Astrocyte of the cerebellum (primary cell): ENCODE results near the gene ARHGAP22.
"Not testable (repeated sequence)": the region's sequence is repeated elsewhere in the genome, so short reads cannot be mapped to it uniquely, and the experiment has no call there.

Source experiments
- DNase-seq: peaks from one replicate; pipeline ENCODE4 v3.0.0-alpha.2; 2011; ENCODE audit warnings: low read depth
- H3K4me3 ChIP-seq: 2 replicates; pipeline ENCODE4 v1.5.1; 2011; ENCODE audit warnings: mild to moderate bottlenecking, low read depth, low read length, moderate library complexity
- CTCF ChIP-seq: IDR thresholded peaks from 2 replicates; pipeline ENCODE4 v1.5.1; 2012; ENCODE audit warnings: low read length, low read depth, moderate library complexity, mild to moderate bottlenecking; ENCODE audit errors: missing control alignments
- in situ Hi-C: cut with HindIII; loops from 2 replicates; pipeline ENCODE4 v1.10.0; 2017; ENCODE audit warnings: low sequenced_read_pairs

ARHGAP22 gene

DNA sequence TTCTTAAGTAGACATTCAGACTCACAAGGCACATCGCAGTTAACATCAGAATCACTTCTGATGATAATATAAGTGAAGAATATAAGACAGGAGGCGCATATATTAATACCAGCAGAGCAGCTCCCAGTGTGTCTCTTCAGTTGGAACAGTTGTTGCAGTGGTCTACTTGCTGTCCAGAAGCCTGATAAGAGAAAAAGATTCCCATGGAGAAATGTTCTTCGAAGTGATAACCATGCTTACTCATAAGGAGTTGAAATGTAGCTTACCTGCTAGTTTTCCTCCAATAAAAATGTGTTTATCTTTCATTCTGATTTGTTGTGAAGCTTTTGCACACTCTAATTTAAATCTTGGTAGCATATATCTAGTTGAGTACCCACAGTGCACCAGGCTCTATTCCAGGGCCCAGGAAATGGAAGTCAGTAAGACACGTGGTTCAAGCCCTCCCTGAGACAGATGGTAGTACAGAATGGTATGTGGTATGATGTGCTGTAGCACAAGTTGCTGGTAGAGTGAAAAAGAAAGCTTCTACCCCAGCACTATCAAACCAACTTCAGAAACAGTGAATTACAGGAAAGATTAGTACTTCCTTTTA, 174.4 kb downstream of the ARHGAP22 start:
- no peak for TF ChIP-seq CTCF
- DNase-seq, result no peak
- in situ Hi-C loops, result no loop called here
- no peak overlapping the region for H3K4me3 ChIP-seq

GRCh38 chr10:48429309-48429708, 175.6 kb downstream of the ARHGAP22 start:
- no peak overlapping the region for H3K4me3 ChIP-seq
- no peak for TF ChIP-seq CTCF
- no peak for DNase-seq
- in situ Hi-C loops, result no loop called here

- no peak for TF ChIP-seq CTCF
- DNase-seq, result no peak
- in situ Hi-C loops, result no loop called here
- no peak overlapping the region for H3K4me3 ChIP-seq
These were observed 176.0 kb downstream of the ARHGAP22 start for GRCh38 chr10:48428896-48429295.

DNA sequence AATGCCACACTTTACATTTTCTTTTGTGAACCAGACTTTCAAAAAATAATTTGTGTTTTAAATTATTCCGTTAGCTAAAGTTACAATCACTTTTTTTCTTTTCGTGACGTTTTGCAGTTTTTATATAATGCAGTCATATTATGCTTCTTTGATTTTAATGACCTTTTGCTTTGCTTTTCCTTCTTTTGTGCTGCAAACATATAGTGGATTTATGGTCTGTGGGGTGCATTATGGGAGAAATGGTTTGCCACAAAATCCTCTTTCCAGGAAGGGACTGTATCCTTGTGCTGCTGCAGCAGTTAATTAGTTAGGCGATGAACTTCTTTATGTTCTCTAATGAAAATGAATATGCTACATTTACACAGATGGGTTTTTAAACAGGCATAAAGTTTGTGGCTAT, 181.0 kb downstream of the ARHGAP22 start:
- in situ Hi-C loops, result no loop called here
- no peak for TF ChIP-seq CTCF
- no peak for DNase-seq

GRCh38 chr10:48421862-48422261, 183.0 kb downstream of the ARHGAP22 start:
- in situ Hi-C loops, H3K4me3 ChIP-seq: not testable (repeated sequence)

More for the DNA sequence above, 181.0 kb downstream of the ARHGAP22 start:
- no peak overlapping the region for H3K4me3 ChIP-seq

GRCh38 chr10:48419714-48420113, 185.2 kb downstream of the ARHGAP22 start:
- DNase-seq, result no peak
- in situ Hi-C loops, result no loop called here
- no peak for TF ChIP-seq CTCF
- H3K4me3 ChIP-seq, result no peak overlapping the region

More at GRCh38 chr10:48421862-48422261, 183.0 kb downstream of the ARHGAP22 start:
- not testable (repeated sequence) for DNase-seq

GRCh38 chr10:48418189-48418788, 186.6 kb downstream of the ARHGAP22 start:
- no peak overlapping the region for H3K4me3 ChIP-seq
- in situ Hi-C loops, result no loop called here
- no peak for TF ChIP-seq CTCF
- DNase-seq, result no peak
